Renal cortex interstitium (tissue), 3 donors: ENCODE results near the gene SPSB1. TPM values are rescaled to one million over a fixed set of nuclear protein-coding genes. Genes with fewer than 3 reads are reported as not detected.

Source experiments
- polyA plus RNA-seq, 3 donors: library from polyadenylated mRNA; unstranded; fragments of 120-200 nt; gene quantifications; one replicate each; pipeline ENCODE4 v1.2.1, GENCODE V29; 2013; ENCODE audit not compliant: insufficient read length in 3 of 3

The SPSB1 gene
- polyA plus RNA-seq, 3 donors: 10.0 to 12.7 (median 10.3) TPM

Other genes starting within 250 kb of the SPSB1 start
- 1 to 10 TPM in 1 of 3 donors, under 1 TPM in 2; 0.68 to 1.0 (median 0.87) TPM for gene SLC2A5, start 223.3 kb upstream of the SPSB1 start, polyA plus RNA-seq
- 1 to 10 TPM in 2 of 3 donors, under 1 TPM in 1; 0.98 to 1.5 (median 1.5) TPM for gene GPR157, start 163.8 kb upstream of the SPSB1 start, polyA plus RNA-seq
- 10 to 100 TPM; 35.7 to 42.3 (median 40.5) TPM for gene H6PD, start 58.1 kb upstream of the SPSB1 start, polyA plus RNA-seq
- gene SLC25A33, start 246.6 kb downstream of the SPSB1 start, polyA plus RNA-seq: 1 to 10 TPM; 4.1 to 4.9 (median 4.2) TPM